ENCODE data around the gene IFITM2. TPM values are rescaled to one million over a fixed set of nuclear protein-coding genes. Genes with fewer than 3 reads are reported as not detected.
"Not testable (repeated sequence)": the region's sequence is repeated elsewhere in the genome, so short reads cannot be mapped to it uniquely, and the experiment has no call there.

IFITM2 gene
- total and polyA plus RNA-seq, 2 experiments from 2014 or later, result 104 to 1,025 TPM

DNA sequence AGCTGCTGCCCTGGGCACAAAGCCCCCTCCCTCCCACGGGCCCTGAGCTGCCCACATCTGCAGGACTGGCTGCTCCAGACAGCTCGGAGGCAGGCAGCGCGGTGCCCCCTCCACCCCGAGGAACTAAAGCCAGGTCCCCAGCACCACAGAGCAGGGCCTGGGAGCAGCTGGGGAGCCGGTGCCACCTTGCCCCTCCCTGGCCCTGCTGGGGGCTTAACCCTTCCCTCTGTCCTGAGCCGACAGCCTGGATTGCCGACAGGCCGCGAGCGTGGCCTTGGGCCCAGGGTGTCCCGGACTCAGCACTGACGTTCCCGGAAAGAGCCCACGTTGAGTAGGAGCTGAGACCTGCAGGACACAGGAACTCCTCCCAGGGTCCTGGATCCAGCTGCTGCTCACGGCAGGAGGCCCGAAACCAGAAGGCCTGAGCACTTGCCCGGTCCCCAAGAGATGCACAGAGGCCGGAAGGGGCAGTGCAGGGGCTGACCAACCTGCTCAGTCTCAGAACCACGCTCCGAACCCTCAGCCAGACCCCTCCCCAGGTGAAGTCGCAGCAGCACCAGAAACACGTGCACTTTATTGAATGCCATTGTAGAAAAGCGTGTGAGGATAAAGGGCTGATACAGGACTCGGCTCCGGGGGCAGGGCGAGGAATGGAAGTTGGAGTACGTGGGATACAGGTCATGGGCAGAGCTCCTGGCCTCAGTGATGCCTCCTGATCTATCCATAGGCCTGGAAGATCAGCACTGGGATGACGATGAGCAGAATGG is 11.7 kb downstream of the IFITM2 start:
- peaks cover 11% of the 10 kb centered on the region; the same call in 1 of the 2 replicates for H3F3A ChIP-seq (ENCODE audit: insufficient read depth)
- peak overlapping the region; percentile 97 for H3K27ac ChIP-seq
- H3K27me3 ChIP-seq (replicated peaks; ENCODE audit: insufficient read depth); in situ Hi-C loops (cut with MboI); H4K20me1 ChIP-seq (ENCODE audit: insufficient read depth); H2AFZ ChIP-seq; H3K9me3 ChIP-seq (ENCODE audit: low read depth); H3K9me2 ChIP-seq (ENCODE audit: insufficient read depth); H3K36me3 ChIP-seq (ENCODE audit: low read depth): not testable (repeated sequence)
- peak overlapping the region; percentile 99 for H3K4me3 ChIP-seq
- 1 to 5% methylated on average over 19 to 20 of the region's 29 CpGs for WGBS, 2 experiments (ENCODE audit: low coverage in 1 of 2, low lambda C conversion rate in 2 of 2, missing lambda C conversion rate in 2 of 2)
- H3K79me2 ChIP-seq (ENCODE audit: insufficient read depth), result peaks cover 53% of the 10 kb centered on the region
- H3K4me1 ChIP-seq (ENCODE audit: insufficient read depth), result peaks cover 16% of the 10 kb centered on the region
- peak overlapping the region; percentile 99 for H3K9ac ChIP-seq
- H3K4me2 ChIP-seq (ENCODE audit: unreplicated experiment), result peak overlapping the region; percentile 90
- peak; percentile 47 for DNase-seq

DNA sequence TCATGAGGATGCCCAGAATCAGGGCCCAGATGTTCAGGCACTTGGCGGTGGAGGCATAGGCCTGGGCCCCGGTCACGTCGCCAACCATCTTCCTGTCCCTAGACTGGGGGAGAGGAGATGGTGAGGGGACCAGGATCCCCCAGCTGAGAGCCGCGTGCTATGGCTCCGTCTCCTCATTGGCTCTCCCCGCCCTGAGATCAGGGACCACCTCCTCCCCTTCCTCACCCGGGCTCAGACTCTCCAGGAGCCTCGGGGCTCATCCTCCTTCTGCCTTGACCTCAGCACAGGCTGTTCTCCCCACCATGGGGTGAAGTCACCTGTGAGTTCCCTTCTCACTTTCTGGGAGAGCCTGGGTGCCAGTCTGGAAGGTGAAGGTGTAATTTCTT is 12.3 kb downstream of the IFITM2 start:
- Histone ChIP-seq H3K79me2 (ENCODE audit: insufficient read depth) (peaks cover 48% of the 10 kb centered on the region), H3K9ac (peak overlapping the region; percentile 99), H3K4me2 (ENCODE audit: unreplicated experiment) (peak overlapping the region; percentile 90), H3K4me3 (peak overlapping the region; percentile 99), H3F3A (ENCODE audit: insufficient read depth) (peaks cover 11% of the 10 kb centered on the region; the same call in 1 of the 2 replicates), H3K4me1 (ENCODE audit: insufficient read depth) (peaks cover 19% of the 10 kb centered on the region), H3K27ac (peak overlapping the region; percentile 97)
- in situ Hi-C loops (cut with MboI); H3K27me3 ChIP-seq (replicated peaks; ENCODE audit: insufficient read depth); DNase-seq; H3K9me3 ChIP-seq (ENCODE audit: low read depth); H2AFZ ChIP-seq; H3K36me3 ChIP-seq (ENCODE audit: low read depth); H3K9me2 ChIP-seq (ENCODE audit: insufficient read depth); H4K20me1 ChIP-seq (ENCODE audit: insufficient read depth): not testable (repeated sequence)
- 0 to 2% methylated on average over 4 to 8 of the region's 10 CpGs for WGBS, 2 experiments (ENCODE audit: low coverage in 1 of 2, low lambda C conversion rate in 2 of 2, missing lambda C conversion rate in 2 of 2)

DNA sequence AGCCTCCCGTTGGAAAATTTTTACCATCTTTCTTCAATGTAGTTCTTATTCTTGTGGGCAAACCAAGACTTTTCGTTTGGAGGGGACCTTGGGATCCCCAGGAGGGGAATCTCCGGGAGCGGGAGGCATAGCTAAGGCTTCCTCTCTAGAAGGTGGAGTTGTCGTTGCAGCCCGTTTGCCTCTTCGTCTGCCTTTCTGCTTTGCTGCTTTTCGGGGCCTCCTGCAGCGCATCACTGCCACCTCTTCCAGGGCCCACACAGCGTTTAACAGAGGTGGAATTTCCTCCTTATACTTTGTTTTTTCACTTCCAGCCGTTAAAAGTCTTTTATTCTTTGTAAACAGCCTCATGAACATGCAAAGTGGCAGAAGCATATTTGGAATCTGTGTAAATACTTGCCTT is 16.5 kb downstream of the IFITM2 start:
- Histone ChIP-seq H3K9ac (no peak overlapping the region), H3K4me2 (ENCODE audit: unreplicated experiment) (no peak overlapping the region), H4K20me1 (ENCODE audit: insufficient read depth) (no peaks in the 10 kb centered on the region), H3K27me3 (replicated peaks; ENCODE audit: insufficient read depth) (no peaks in the 10 kb centered on the region), H2AFZ (peak overlapping the region; percentile 74), H3K27ac (no peak overlapping the region), H3K36me3 (ENCODE audit: low read depth) (no peaks in the 10 kb centered on the region), H3K4me1 (ENCODE audit: insufficient read depth) (peaks cover 9% of the 10 kb centered on the region; the same call in 1 of the 2 replicates), H3K4me3 (no peak overlapping the region), H3K9me3 (ENCODE audit: low read depth) (no peaks in the 10 kb centered on the region), H3F3A (ENCODE audit: insufficient read depth) (peaks cover 4% of the 10 kb centered on the region; the same call in 1 of the 2 replicates), H3K79me2 (ENCODE audit: insufficient read depth) (peaks cover 15% of the 10 kb centered on the region), H3K9me2 (ENCODE audit: insufficient read depth) (no peaks in the 10 kb centered on the region)
- in situ Hi-C loops (cut with MboI), result no loop called here
- no peak for DNase-seq
- WGBS, 2 experiments (ENCODE audit: low coverage in 1 of 2, low lambda C conversion rate in 2 of 2, missing lambda C conversion rate in 2 of 2), result 61 to 68% methylated on average over 11 of the region's 11 CpGs
- TF ChIP-seq EZH2phosphoT487 (IDR thresholded peaks at IDR 0.05; ENCODE audit: insufficient read depth, low read depth) (no peak), EZH2 (IDR thresholded peaks at IDR 0.05; ENCODE audit: insufficient read depth, poor library complexity, severe bottlenecking) (no peak)

DNA sequence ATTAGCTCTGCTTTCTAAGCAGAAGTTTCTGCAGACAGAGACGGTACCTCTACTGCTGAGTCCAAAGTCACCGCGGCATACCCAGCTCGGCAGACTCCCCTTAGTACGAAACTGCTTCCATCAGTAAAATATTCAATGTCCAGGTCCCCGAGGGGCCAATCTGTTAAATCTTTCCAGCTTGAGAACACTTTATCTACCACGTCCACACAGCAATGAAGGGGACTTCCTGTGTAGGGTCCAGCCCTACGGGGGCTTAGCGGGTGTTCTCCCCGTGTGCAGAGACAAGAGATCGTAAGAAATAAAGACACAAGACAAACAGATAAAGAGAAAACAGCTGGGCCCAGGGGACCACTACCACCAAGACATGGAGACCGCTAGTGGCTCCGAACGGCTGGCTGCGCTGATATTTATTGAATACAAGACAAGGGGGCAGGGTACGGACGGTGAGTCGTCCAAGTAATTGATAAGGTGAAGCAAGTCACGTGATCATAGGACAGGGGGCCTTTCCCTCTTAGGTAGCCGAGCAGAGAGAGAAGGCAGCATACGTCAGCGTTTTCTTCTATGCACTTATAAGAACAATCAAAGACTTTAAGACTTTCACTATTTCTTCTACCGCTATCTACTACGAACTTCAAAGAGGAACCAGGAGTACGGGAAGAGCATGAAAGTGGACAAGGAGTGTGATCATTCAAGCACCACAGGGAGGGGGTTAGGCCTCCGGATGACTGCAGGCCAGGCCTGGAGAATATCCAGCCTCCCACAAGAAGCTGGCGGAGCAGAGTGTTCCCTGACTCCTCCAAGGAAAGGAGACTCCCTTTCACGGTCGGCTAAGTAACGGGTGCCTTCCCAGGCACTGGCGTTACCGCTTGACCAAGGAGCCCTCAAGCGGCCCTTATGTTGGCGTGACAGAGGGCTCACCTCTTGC is 17.2 kb downstream of the IFITM2 start:
- H3K36me3 ChIP-seq (ENCODE audit: low read depth); H3K9me2 ChIP-seq (ENCODE audit: insufficient read depth); H3K9me3 ChIP-seq (ENCODE audit: low read depth); H3K27me3 ChIP-seq (replicated peaks; ENCODE audit: insufficient read depth); H3K4me1 ChIP-seq (ENCODE audit: insufficient read depth); H3F3A ChIP-seq (ENCODE audit: insufficient read depth); H3K79me2 ChIP-seq (ENCODE audit: insufficient read depth); DNase-seq; H4K20me1 ChIP-seq (ENCODE audit: insufficient read depth); in situ Hi-C loops (cut with MboI); H3K27ac ChIP-seq: not testable (repeated sequence)
- H3K4me2 ChIP-seq (ENCODE audit: unreplicated experiment), result peak overlapping the region; percentile 71
- peak overlapping the region; percentile 41; the same call in 1 of the 2 replicates for H3K9ac ChIP-seq
- H2AFZ ChIP-seq, result peak overlapping the region; percentile 74
- H3K4me3 ChIP-seq, result peak overlapping the region; percentile 52
- WGBS, 2 experiments (ENCODE audit: low coverage in 1 of 2, low lambda C conversion rate in 2 of 2, missing lambda C conversion rate in 2 of 2), result 25 to 32% methylated on average over 27 to 28 of the region's 34 CpGs

Measured in GM23248 (cell line).